ENCODE measurements around the gene TMEM151B. TPM values are rescaled to one million over a fixed set of nuclear protein-coding genes. Genes with fewer than 3 reads are reported as not detected.
"Not testable (repeated sequence)": the region's sequence is repeated elsewhere in the genome, so short reads cannot be mapped to it uniquely, and the experiment has no call there.

Gene TMEM151B
- total RNA-seq, 1 donor from 2014 or later, result not detected

- DNase-seq (ENCODE audit: low spot score), result no peak
Observed at GRCh38 chr6:44301106-44301505, 30.9 kb downstream of the TMEM151B start.

GRCh38 chr6:44301782-44302564 is 31.7 kb downstream of the TMEM151B start:
- ATAC-seq (no peak), DNase-seq (ENCODE audit: low spot score) (no peak)

More at GRCh38 chr6:44301106-44301505, 30.9 kb downstream of the TMEM151B start:
- ATAC-seq, result no peak

- DNase-seq (ENCODE audit: low spot score) (no peak), ATAC-seq (no peak)
Observed at GRCh38 chr6:44302856-44303255, 32.6 kb downstream of the TMEM151B start.

- DNase-seq (ENCODE audit: low spot score) (no peak), ATAC-seq (no peak)
Observed at GRCh38 chr6:44303842-44304241, 33.6 kb downstream of the TMEM151B start.

- peak; percentile 69 for ATAC-seq
- no peak for DNase-seq (ENCODE audit: low spot score)
Observed at GRCh38 chr6:44304282-44305199, 34.3 kb downstream of the TMEM151B start.

DNA sequence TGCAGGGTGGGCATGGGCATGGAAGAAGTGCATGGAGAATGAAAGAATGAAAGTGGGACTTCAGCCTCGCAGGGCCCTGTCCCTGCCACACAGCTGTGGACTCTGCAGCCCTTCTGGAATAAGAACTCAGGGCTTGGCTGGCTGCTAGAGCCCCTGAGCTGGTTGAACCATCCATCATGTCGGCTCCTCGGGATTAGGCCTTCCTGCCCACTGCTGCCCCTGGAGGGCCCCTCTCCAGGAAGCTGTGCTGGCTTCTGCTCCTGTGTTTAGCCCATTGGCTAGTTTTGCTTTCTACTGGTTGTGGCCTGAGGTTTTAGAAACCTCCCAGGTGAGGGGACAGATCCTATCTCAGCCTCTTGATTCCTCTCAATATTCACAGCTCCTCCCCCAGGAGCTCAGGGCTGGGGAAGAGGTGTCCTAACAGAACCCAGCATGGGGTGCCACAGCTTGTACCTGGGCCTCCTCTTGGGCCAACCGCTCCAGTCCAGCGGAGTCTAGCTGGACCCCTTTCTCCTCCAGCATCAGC is 35.0 kb downstream of the TMEM151B start:
- DNase-seq (ENCODE audit: low spot score) (no peak), ATAC-seq (no peak)

- ATAC-seq (no peak), DNase-seq (ENCODE audit: low spot score) (no peak)
Observed at GRCh38 chr6:44306710-44307109, 36.5 kb downstream of the TMEM151B start.

DNA sequence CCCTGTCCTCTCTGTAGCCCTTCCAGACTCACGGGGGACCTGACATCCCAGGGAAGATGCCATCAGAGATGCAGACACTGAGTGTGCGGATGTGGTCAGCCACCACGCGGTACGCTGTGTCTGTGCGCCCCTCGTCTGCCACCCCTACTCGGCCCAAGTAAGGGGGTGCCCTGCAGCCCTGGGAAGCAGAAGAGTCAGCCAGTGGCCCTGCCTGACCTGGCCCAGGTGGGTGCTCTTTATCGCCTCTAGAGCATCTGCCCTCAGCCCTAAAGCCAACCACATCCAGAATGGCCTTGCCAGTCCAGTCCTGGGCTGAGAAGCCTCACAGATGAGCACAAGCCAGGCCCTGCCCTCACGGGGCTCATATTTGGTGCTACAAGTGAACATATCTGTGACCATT is 37.0 kb downstream of the TMEM151B start:
- DNase-seq (ENCODE audit: low spot score), result no peak
- no peak for ATAC-seq

GRCh38 chr6:44309092-44309491 is 38.8 kb downstream of the TMEM151B start:
- DNase-seq (ENCODE audit: low spot score) (no peak), ATAC-seq (no peak)

- DNase-seq (ENCODE audit: low spot score) (no peak), ATAC-seq (no peak)
Observed at GRCh38 chr6:44309631-44310030, 39.4 kb downstream of the TMEM151B start.

GRCh38 chr6:44310241-44310640 is 40.0 kb downstream of the TMEM151B start:
- no peak for DNase-seq (ENCODE audit: low spot score)
- ATAC-seq, result no peak

DNA sequence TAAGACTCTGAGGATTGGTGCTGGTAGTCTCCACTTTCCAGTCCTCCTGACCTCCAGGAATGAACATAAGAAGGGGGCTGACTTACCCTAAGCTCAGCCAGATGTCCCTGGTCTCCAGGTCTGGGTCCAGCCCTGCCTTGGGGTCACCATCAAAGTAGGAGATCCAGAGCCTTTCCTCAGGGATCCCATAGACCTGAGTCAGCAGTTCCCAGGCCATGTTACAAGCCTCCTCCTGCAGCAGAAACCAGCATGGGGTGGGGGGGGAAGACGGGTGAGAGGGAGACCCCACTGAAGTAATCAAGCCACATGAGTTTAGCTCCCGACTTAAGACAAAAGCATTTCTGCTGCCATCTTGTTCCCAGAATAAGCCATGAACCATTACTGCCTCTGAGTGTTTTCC is 41.1 kb downstream of the TMEM151B start:
- no peak for ATAC-seq
- DNase-seq (ENCODE audit: low spot score), result no peak

- ATAC-seq (no peak), DNase-seq (ENCODE audit: low spot score) (no peak)
Observed at GRCh38 chr6:44311767-44312166, 41.5 kb downstream of the TMEM151B start.

DNA sequence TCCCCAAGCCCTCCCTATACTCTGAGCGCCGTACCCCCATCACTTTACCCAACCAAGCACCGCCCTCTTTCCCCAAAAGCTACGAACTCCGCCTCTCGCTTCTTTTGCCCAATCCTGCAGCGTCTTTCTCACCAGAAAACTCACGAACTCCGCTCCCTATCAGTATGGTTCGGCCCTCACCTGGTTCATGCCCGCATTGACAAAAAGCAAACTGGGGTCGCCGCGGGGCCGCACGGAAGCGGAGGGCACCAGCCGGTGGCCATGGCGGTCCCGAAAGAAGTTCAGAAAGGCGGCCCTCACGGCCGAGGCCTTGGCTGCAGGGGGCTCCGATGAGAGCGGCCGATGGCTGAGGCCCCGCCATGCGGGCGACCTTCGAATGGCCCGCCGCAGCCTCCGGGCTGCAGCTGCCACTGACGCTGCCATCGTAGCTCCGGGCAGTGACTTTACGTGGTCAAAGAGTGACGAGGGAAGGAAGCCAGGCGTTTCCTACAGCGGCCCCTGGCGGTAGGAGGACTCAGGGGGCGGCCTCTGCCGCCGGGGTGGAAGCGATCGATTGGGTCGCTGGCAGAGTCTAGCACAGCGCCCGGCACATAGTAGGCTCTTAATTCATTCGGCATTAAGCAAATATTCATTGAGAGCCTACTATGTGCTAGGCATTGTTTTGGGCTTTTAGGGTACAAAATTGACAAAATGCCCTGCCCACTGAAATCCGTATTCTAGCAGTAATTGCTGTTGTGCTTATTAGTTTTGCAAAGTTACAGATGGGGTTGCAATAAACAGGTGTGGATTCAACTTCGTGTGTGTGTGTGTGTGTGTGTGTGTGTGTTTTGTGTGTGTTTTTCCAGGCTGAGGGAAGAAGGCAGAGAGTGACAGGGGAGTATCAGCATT is 42.9 kb downstream of the TMEM151B start, which contains the start of gene AARS2:
Gene AARS2 (minus strand): TSS at position 447 of the 888 bp plus-strand sequence. CDS start 24 bp downstream, at position 423.
- peak; percentile 88 for DNase-seq (ENCODE audit: low spot score)
- ATAC-seq, result peak; percentile 100

DNA sequence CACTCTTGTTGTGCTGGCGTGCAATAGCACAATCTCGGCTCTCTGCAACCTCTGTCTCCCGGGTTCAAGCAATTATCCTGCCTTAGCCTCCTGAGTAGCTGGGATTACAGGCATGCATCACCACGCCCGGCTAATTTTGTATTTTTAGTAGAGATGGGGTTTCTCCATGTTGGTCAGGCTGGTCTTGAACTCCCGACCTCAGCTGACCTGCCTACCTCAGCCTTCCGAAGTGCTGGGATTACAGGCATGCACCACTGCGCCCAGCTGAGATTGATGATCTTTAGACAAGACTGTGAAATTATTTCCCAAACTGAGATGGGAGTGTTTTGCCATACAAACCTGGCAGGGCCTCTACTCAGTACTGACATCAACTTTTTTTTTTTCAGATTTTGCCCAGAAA is 44.4 kb downstream of the TMEM151B start:
- DNase-seq (ENCODE audit: low spot score); ATAC-seq: not testable (repeated sequence)

DNA sequence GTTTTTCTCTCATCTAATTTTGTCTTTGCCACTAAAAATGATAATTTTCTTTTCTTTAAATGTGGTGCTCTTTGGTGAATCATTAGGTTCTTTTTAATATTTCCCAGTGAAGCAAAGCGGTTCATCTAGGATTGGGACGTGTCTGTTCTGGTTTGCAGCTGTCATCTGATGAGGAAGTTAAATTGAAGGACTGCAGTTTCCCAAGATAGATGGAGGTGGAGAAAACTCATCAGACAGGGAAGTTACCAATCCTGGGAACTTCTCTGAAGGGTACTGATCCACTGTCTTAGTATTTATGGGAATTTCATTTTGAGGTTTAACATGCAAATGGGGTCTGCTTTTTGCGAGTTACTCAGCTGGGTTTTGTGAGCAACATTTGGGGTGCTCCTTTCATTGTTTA is 45.3 kb downstream of the TMEM151B start:
- ATAC-seq, result no peak
- DNase-seq (ENCODE audit: low spot score), result no peak

DNA sequence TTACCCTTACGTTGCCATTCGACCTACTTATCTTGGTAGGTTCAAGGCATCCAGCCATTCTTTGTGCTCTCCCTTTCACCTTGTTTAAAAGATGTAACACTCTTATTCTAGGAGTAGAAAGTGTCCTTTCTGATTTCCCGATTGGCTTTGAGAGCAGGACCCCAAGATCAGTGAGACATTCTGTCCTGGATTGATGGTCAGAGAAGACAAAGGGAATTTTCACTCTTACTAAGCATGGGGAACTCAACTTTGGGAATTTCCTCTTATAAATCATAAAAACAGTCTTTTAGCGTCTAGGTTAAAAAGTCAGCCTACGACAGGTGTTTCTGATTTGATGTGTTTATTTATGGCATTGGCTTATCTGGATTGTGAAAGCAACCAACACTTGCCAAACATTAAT is 45.7 kb downstream of the TMEM151B start:
- DNase-seq (ENCODE audit: low spot score) (no peak), ATAC-seq (no peak)

- no peak for DNase-seq (ENCODE audit: low spot score)
- ATAC-seq, result no peak
Observed at GRCh38 chr6:44316481-44316880, 46.2 kb downstream of the TMEM151B start.

- not testable (repeated sequence) for DNase-seq (ENCODE audit: low spot score); ATAC-seq
Observed at GRCh38 chr6:44317136-44317631, 46.9 kb downstream of the TMEM151B start.

DNA sequence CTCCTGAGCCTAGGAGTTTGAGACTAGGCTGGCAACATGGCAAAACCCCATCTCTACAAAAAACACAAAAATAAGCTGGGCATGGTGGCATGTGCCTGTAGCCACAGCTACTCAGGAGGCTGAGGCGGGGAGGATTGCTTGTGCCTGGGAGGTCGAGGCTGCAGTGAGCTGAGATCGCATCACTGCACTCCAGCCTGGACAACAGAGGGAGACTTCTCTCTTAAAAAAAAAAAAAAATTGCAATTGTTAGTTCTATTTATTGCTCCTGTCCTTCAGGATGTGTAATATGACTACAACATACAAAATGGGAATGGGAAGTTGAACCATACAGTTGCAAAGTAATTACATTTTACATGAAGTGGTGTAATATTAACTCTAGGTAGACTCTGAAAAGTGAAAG is 51.0 kb downstream of the TMEM151B start:
- no peak for ATAC-seq

More for the DNA sequence above, 51.0 kb downstream of the TMEM151B start:
- DNase-seq (ENCODE audit: low spot score), result no peak
